Measurements from ENCODE around the gene PLEKHA5.
A peak's percentile ranks its signal among the peaks of the same experiment; 100 is the strongest.

PLEKHA5 gene

DNA sequence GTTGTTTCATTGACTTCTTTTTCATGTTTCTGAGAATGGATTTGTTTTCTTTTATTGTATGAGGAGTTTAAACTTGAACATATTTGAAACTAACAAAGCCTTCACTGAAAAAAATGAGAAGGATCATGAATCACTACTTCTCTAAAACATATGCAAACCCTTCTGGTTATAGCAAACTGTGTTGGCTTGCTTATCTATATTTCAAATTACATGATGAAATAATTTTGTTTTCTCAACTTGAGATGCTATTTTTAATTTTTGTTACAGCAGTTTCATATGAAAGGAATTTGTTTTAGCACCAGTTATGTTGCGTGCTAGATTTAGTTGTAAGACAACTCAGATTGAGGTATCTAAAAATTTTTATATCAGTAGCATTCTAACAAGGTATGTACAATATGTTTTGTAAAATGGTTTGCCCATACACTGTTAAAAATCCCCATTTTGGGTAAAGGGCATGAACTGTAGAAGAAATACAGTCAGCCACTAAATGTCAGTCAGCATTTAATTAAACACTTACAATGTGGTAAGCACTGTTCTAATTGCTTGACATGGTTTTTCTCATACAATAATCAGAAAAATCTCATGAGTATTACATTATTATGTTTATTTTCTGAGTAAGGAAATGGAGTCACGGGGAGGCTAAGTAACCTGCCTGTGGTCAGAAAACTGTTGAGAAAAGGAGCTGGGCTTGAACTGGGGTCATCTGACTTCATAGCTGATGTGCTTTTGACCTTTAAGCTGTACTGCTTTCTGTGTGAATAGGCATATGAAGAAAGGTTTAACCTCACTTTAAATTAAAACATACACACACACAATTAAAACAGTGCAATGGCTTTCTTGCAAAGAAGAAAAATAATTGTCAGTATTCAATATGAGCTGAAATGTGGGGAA, 105.7 kb downstream of the PLEKHA5 start:
- DNase-seq: no peak

DNA sequence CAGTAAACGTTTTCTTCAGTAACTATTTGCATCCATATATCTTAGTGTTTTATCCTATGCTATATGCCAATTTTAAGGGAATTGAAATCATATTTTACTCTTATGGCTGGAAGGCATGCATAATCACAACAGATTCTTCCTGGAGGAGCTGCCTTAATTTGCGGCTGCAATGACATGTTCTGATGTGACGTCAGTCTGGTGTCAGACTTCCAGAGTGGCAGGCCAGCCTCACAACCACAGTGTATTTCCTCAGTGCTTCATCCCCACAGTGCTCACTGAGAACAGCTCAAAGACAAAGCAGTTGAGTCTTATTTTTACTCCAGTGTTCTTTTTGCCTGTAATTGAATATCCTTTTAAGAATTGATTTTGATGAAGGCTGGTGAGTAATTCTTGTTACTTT, 107.1 kb downstream of the PLEKHA5 start:
- no peak for DNase-seq

DNA sequence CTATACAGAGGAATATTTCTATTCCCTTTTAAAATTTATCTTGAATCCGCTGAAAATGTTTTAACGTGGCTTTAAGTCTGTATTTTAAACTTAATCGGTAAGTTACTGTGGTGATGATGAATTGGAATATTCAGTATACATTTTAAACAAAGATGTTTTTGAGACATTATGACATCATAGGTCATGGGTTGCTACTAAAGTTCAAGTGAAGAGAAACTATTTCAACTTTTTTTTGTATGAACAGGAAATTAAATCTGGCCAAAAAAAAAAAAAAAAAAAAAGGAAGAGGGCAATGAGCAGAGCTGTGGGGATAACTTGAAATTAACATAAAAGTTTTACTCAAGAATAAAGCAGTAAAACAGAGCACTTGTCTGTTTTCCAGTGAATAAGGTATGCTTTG, 109.0 kb downstream of the PLEKHA5 start:
- no peak for DNase-seq

DNA sequence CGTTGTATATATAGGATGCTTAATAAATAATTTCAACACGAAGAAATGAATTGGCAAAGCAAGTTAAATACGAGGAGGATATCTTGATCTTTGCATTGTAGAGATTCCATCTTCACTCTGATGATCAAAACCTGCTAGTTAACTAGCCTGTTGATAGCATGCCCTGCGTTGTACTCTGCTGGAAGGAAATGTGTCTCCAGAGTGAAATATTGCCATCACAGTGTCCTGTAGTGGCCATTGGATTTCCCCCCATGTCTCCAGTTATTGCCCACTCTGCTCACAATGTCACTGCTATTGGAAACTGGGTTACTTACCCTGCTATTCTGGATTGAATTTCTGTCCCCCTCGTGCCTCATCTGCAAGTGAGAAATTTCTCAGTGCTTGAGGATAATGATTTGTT, 109.6 kb downstream of the PLEKHA5 start:
- no peak for DNase-seq

DNA sequence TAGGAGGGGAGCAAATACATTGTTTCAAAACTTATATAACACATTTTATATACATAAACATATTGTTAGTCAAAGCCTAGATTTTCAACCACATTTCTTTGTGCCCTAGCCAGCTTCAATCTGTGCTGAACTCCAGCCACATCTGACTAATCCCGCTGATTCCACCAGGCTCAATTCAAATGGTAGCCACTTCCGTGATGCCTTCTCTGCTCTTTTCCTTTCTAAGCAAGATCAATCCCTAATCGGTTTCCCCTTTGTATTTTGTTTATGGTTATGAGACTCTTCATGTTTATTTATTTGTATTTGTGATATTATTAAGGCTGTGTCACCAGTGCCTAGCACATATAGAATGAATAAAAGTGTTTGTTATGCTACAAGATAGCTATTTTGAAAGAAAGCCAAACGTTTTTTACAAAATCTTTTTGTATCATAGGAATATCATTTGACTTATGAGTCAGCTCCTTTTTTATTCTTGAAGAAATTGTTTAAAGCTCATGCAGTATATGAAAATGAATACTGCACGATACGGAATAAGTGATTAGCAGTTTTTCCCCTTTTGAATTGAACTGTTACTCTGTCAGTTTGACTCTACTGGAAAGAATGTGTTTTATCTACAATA, 110.2 kb downstream of the PLEKHA5 start:
- DNase-seq: no peak

DNA sequence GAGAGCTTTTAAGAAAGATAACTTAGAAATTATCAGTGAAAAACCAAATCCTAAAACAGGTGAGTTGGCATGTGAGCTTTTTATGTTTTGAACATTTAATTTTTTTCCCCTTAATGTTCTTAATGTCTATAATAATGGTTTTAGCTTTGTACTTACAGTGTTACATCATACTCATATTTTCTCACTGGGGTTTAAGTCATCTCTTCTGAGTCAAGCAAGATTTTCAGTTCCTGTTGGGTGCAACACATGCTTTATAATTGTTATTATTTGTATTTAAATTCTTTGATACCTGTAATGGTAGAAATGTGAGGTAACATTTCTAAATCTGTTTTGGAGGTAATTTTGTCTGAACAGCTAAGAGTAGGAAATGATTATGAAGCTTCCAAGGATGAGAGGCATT, 113.0 kb downstream of the PLEKHA5 start:
- DNase-seq: no peak

DNA sequence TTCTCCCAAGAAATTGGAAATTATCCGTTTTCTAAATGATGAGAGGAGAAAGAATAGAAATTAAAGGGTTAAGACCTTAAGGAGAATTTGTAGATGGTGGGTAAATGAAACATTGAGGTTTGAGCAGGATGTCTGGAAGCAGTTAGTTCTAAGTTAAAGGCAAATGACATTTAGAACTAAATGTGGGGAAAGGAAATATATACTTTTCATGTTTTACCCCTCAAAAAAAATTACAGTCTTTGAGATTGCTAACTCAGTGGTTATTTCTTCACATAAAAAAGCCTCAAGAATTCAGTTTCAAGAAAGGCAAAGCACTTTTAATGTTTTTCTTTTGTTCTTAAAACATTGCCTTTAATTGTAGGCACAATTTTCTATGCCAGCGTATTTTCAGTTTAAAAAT, 114.0 kb downstream of the PLEKHA5 start:
- no peak for DNase-seq

DNA sequence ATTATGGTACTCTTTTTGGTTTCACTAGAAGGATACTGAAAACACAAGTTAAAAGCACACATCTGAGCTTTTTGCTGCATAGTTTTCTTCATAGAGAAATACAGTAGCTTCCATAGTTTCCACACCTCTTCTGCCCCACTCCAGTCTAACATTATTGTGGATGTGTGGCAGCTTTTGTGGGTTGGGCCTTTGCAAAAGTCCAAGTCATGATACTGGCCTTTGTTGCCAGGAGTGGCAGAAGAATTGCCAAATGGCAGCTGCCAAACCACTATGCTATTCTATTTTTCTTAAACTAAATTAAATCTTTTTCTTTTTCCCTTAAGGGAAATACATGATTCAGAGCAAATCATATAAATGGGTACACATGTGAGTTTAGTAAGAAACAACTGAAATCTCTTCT, 114.8 kb downstream of the PLEKHA5 start:
- no peak for DNase-seq

DNA sequence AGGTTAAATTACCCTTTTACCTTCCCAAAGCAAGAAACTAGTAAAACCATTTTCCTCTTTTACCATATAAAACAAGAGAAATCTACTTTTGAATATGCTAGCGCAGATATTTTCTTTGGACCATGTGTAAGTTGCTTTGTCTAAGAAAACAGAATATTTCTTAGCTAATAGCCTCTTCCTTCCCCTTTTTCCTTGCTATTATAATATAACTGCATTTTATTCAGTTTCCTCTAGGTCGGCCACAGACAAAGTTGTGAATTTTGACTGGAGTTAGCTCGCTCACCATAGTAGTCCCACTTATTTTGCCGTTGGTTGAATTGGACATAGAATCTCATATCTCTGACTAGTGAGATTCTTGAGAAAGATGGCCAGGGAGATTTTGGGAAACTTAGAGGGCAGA, 115.6 kb downstream of the PLEKHA5 start:
- no peak for DNase-seq

DNA sequence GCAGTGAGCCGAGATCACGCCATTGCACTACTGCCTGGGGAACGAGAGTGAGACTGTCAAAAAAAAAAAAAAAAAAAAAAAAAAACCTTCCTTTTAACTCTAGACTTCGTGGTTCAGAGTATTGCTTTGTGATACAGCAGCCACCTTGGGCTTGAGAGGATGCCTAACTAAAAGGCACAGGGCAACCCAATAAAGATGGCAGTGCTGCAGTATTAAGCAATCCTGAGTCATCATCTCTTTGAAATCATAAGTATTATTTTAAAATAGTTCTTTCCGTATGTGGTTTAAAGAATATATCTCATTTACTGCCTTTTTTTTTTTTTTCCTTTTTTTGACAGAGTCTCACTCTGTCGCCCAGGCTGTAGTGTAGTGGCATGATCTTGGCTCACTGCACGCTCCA, 116.1 kb downstream of the PLEKHA5 start:
- DNase-seq: no peak

DNA sequence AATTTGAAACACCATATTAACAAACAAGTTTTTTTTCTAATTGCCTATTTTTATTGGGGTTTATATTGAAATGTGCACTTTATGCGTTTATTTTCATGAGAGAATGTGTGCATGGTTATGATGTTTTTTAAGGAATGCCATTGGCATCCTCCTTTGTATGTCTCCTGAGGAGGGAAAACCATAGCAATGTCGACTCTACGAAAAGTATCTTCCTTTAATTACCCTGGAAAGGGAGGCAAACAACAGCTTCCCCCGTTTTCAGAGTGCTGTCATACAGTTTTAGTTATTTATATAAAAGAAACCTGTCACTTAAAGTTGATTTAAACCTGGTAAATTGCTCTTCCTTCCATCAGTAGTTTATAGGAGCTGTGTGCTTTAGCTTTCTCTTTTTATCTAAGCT, 117.4 kb downstream of the PLEKHA5 start:
- DNase-seq: no peak

DNA sequence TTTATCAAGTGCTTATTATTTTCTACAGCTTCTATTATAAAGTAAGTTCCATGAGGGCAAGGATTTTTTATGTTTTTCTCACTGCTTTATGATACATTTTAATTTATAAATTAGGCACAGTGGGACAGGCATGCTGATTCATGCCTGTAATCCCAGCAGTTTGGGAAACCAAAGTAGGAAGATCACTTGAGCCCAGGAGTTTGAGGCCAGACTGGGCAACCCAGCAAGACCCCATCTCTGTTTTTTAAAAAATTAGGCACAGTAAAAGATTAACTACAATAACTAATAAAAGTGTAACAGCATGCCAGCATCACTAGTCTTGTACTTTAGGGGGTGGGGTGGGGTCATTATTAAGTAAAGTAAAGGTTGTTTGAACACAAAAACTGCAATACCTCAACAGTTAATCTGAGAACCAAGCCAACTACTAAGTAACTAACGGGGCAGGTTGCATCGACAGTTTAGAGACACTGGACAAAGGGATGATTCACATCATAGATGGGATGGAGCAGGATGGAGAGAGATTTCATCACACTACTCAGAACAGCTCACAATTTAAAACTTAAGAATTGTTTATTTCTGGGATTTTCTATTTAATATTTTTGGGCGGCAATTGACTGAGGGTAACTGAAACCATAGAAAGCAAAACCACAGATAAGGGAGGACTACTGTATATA, 119.5 kb downstream of the PLEKHA5 start:
- no peak for DNase-seq

DNA sequence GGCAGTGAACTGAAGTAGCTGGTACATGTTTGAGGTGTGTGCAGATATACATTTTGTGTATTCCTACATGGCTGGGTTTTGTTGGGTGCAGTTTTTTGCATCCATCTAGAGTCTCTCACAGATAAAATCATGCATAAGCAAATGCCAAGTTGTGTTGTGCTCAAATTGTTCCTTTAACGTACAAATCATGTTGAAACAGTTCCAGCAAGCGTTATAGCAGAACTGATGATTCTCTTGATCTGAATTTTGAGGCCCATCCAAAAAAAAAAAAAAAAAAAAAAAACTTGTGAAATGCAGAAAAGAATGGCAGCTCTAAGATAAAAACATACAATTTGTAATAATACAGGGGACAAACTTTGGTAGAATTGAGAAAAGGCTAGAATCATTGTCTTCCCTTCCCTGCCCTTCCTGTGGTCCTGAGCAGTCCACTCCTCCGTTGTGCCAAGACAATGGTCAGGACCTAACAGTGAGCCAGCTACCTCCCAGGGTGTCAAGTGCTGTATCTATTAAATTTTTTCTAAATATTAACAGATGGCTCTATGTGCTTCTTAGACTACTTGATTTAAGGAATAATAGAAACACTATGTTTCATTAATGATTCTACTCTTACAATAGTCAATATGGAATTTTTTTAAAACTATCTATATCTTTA, 122.1 kb downstream of the PLEKHA5 start:
- DNase-seq: no peak

DNA sequence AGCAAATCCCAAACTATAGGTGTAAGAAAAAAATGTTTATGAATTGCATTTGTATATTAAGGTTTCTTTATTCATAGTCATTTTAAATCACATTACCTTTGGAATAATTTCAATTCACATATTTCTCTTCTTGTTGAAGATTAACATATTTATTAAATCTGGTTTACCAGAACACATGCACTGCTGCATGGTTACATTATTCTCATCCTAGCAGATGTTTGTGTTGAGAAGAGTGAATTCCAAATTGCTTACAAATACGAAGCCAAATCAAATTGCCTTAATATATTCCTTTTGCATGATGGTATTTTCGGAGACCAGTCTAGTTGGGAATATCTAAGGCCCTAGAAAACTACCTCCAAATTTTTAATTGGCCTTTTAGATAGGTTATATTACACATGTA, 130.6 kb downstream of the PLEKHA5 start:
- DNase-seq: no peak

DNA sequence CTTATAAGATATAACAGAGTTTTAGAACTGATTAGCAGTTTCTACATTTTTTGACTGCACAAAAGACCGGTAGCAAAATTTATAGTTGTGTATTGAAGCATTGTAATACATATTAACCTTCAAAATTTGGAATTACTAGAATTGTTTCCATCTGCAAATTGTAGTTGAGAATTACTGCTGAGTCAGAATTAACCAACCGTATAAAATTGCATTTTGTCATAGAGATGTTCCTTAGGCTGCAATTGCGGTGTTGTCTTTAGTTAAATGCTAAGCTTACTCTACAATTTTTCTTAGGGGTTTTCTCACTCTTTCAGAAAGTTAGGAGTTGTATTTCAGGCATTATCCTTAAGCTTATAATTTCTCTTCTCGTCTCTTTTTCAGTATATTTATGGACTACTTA, 132.2 kb downstream of the PLEKHA5 start:
- no peak for DNase-seq

DNA sequence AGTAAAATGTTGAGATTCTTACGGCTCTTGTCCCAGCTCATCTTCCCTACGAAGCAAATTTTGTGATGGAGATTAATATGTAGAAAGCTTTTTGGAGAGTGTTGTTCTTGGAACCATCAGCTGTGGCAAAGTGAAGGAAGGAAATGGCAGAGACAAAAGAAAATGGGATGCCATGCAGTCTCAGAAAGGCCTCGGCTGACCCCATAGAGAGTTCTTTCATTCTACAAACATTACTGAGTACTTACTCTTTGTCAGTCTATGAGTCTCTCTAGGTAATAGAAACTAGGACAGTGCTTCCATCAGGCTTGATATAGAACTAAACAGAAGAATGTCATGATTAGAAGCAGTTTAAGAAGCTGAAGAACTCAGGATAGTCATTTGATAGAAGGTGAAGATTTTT, 134.1 kb downstream of the PLEKHA5 start:
- no peak for DNase-seq

DNA sequence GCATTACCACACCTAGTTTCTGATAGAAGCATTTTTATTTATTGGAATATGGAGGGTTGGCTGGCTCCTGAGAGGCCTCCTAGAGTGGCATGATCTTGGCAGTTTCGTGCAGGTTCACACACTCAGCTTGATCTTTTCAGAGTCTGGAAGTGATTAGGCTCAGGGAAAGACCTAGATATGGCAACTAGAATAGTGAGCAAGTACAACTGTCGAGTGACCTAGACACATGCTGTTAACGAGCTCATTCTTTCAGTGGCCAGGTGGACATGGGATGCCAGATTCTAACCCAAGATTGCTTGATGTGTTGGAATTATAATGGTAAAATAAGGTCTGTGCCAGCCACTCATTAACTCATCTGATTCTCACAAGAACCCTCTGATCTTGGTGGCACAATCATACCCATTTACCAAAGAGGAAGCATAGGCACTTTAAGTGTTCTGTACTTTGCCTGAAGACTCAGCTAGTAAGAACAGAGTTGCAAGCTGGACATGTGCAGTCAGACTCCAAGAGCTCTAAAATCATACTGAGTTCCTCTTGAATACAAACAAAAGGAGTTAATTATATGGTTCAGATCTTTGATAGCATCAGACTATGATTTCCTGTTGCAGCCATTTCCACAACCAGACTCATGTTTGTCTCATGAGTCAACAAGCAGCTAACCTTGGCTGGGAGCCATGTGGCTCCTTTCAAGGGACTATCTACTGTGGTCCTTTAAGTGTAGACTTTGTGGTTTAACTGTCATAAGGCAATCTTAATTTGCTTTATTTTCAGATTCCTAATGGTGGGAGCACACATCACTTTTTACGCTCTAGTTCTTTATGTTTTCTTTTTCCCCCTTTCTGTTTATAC, 144.2 kb downstream of the PLEKHA5 start:
- peak; percentile 61 for DNase-seq

DNA sequence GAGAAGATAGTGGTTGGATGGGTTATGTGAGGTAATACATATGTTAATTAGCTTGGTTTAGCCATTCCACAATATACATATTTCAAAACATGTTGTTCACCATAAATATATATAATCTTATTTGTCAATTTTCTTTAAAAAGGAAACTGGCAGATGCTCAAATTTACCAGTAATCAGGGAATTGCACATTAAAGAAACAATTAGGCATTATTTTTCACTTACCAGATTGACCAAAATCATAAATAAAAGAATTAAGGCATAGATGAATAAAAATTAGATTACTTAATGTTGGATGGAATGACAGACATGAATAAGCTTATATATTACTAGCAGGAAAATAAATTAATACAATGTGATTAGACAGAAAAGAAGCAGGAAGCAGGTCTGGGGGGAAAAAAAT, 147.2 kb downstream of the PLEKHA5 start:
- no peak for DNase-seq

DNA sequence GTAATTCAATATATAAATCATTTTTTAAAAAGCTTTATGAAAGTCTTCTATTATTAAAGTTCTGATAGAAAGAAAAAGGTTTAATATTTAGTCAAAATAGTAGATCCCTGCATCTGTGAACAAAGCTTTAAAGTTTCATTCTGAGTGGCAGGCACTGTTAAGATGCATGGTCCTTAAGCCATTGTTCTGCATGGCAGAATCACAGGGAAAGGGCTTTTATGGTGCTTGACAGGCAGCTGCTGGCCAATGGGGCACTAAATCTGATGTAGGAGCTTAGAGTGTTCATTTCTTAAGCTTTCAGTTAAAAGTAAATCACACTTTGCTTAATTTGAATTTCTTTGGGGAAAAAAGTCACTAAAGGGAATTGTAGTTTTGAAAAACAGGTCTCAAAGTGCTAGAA, 148.2 kb downstream of the PLEKHA5 start:
- DNase-seq: peak; percentile 7

DNA sequence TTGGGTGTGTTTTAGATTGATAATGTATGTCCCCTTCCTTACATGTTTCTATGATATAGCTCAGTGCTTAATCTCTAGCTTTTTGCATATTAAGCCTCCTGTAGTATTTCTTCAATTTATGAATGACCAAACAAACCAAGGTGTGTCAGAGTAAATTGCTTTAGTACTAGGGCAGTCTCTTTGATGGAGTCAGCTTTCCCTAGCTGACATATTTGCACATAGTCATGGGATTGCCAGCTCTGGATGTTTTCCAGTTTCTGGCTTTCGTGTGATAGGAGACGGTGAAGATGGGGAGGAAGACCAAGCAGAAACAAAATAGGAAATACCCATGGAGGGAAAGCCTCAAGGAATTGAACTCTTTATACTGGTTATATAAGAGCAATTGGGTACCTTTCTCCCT, 148.9 kb downstream of the PLEKHA5 start:
- DNase-seq: no peak

DNA sequence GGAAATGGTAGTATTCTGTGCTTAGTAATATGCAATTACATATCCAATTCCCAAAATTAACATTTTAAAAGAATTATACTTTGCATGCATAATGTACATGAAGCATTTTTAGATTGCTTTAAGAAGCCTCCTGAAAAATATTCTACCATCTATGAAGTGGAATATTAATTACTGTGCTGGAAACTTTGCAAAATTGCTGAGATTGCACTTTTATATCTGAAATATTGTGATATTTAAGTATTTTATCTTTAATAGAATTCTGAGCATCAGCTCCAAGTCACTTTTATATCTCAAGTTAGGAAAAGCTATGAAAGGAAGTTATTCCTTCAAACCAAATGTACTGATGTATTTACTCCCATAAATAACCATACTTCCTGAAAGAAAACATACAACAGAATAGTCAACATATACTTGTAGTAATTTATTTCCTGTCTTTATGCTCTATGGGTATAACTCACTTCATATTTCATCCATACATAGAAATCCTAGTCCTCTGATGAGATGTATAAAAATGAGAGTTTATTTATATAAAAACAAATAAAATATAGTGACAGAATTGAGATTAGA, 152.7 kb downstream of the PLEKHA5 start:
- no peak for DNase-seq

DNA sequence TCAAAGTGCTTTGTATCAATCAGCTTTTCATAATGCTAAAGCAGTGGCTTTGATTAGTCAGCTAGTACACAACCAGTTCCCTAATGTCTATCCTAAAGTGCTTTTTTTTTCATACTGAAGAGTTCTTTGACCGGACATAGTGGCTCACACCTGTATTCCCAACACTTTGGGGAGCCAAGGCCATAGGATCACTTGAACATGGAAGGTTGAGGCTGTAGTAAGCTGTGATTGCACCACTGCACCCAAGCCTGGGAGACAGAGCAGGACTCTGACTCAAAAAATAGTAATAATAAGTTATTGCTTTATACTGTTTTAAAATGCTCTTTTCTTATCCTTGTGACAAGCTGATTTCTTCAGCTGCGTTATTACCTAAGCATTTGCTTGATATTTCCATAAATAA, 155.1 kb downstream of the PLEKHA5 start:
- no peak for DNase-seq

Data from NCI-H510A treated with DMSO at 0.1 percent for 48 hours (cell line).